Central memory CD8-positive, alpha-beta T cell (primary cell): Measurements from ENCODE around the gene PCDH15.

Experiments used
- ATAC-seq: fragments of 150-1000 bp; cut with Tn5 transposase; replicated peaks from 2 replicates; pipeline ENCODE4 v1.10.0; 2022; ENCODE audit warnings: mild to moderate bottlenecking, moderate FRiP score, moderate number of reproducible peaks; ENCODE audit not compliant: poor library complexity, severe bottlenecking; ENCODE audit errors: extremely low read depth
- DNase-seq, 2 donors: peaks; one replicate each; pipeline ENCODE4 v3.0.0; 2021; ENCODE audit warnings: low spot score in 2 of 2
- H3K27ac Mint-ChIP-seq: one replicate; pipeline ENCODE4 v1.8.0; 2022; ENCODE audit warnings: low read depth, mild to moderate bottlenecking, moderate library complexity, mixed read lengths
- H3K27me3 Mint-ChIP-seq: one replicate; pipeline ENCODE4 v1.8.0; 2022; ENCODE audit warnings: mixed read lengths
- H3K36me3 Mint-ChIP-seq: one replicate; pipeline ENCODE4 v1.8.0; 2022; ENCODE audit warnings: mild to moderate bottlenecking, moderate library complexity, mixed read lengths; ENCODE audit not compliant: insufficient read depth
- H3K4me1 Mint-ChIP-seq: one replicate; pipeline ENCODE4 v1.8.0; 2022; ENCODE audit warnings: mixed read lengths
- H3K4me3 Mint-ChIP-seq: one replicate; pipeline ENCODE4 v1.8.0; 2022; ENCODE audit warnings: mild to moderate bottlenecking, moderate library complexity, mixed read lengths
- H3K9me3 Mint-ChIP-seq: one replicate; pipeline ENCODE4 v1.8.0; 2022; ENCODE audit warnings: mixed read lengths

PCDH15 gene

DNA sequence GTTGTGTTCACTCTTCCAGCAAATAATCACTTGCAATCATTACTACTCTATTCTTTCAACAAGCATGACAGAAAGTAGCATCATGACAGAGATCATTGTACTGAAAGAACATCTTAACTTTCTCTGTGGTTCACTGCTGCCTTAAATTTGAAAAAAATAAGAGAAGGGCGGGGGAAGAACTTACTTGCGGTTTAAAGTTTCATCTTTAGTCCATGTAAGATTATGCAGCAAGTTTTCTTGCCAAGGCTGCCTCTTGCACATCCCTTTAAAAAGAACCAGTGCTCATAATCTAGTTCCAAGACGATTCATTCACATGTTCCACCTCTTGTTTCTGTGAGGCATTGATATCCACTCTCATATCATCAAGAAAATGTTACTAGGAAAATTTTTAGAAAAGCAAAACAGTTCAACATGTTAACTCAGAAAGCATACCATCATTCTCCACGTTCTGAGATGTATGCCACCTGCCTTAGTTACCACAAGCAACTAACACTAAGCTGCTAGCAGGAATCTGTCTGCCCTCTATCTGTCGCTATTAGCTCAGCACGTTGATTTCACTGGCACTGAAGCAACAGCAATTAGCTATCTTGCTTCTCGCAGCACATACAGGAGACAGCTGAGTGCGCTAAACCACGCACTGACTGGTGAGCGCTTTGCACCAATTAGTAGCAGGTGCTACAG lies at the start of gene PCDH15:
Gene PCDH15, minus strand, starts transcription at position 491 of the 681 bp plus-strand sequence. CDS start 136,969 bp downstream, outside the sequence.
- Mint-ChIP-seq H3K36me3 (no peaks in the 10 kb centered on the region), H3K27ac (no peak within 1 kb of the TSS), H3K4me3 (no peak within 1 kb of the TSS), H3K27me3 (no peaks in the 10 kb centered on the region), H3K4me1 (no peaks in the 10 kb centered on the region), H3K9me3 (peaks cover 19% of the 10 kb centered on the region)
- ATAC-seq (no peak), DNase-seq (no peak)

DNA sequence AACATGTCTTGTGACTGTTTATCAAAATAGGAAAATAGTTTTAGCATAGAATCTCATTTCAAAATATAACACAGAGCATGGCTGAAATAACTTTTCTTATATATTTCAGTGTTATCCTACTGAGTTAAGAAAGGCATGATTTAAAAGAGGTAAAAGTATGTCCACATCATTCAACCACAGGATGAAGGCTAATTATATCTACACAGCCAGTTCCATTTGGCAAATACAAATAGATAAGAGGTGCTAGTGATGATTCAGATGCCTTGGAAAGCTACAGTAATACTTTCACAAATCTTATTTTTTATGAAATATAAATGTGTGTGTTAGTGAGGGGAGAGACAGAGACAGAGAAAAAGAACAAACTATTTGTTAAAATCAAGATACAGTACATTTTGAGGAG lies 42.9 kb upstream of the PCDH15 start:
- ATAC-seq, result no peak
- Mint-ChIP-seq H3K9me3 (peaks cover 12% of the 10 kb centered on the region), H3K4me1 (no peaks in the 10 kb centered on the region), H3K4me3 (no peak overlapping the region), H3K27me3 (no peaks in the 10 kb centered on the region), H3K27ac (no peak overlapping the region), H3K36me3 (no peaks in the 10 kb centered on the region)
- no peak for DNase-seq

DNA sequence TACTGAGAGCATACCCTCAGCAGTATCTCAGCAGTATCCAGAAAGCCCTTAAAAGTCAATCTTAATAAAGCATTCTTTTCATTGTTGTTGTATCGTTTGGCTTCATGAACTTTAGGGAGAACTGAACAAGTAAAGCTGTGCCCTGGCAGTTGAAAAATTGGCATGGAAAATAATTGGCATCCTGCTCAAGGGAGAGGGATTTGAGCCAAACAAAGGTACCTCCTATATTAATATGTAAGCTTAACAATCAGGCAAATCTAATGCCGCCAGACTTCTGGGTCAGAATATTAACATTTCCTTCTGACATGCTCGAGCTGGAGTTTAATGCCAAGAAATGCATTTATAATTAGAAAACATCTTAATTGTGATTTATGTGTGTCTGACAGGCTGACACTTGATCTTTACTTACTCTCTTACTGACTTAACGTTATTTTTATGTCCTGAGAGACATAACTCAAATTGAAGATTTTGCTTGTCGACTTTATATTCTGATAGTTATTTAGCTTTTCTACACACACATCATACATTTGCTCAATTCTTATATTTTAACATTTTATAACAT lies 42.1 kb upstream of the PCDH15 start:
- Mint-ChIP-seq H3K4me3 (no peak overlapping the region), H3K9me3 (peaks cover 12% of the 10 kb centered on the region), H3K27ac (no peak overlapping the region), H3K27me3 (no peaks in the 10 kb centered on the region), H3K36me3 (no peaks in the 10 kb centered on the region), H3K4me1 (no peaks in the 10 kb centered on the region)
- no peak for ATAC-seq
- no peak for DNase-seq

DNA sequence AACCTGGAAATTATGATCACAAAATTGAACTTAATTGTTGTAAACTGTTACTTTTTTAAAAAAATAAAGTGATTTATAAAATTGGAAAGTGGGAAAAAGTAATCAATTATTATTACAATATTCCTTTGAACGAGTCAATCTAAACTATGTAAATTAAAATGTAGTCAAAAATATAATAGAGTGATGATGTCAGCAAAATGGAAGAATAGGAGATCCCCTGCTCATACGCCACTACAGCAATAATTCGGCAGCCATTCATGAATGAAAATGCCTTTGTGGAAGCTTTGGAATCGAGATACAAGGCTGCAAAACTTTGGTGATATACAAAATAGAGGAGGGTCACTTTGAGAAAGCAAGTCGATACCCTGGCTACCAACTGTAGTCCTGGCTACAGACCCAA lies 36.4 kb upstream of the PCDH15 start:
- ATAC-seq (no peak), DNase-seq (no peak)
- Mint-ChIP-seq H3K27me3 (no peaks in the 10 kb centered on the region), H3K4me3 (no peak overlapping the region), H3K4me1 (no peaks in the 10 kb centered on the region), H3K27ac (no peak overlapping the region), H3K36me3 (no peaks in the 10 kb centered on the region), H3K9me3 (peaks cover 18% of the 10 kb centered on the region)

DNA sequence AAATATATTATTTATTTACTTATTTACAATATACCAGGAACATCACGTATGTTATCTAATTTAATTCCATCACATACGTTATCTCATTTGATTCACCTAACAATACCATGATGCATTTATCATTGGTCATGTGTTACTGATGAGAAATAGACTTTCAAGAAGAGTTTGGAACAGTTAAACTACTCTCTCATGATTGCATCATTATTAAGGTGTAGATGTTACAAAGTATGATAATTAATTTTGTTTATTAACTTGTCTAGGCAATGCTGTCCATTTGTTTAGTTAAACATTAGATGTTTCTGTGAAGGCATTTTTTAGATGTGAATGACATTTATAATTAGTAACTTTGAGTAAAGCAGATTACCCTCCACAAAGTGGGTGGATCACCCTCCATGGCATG lies 32.0 kb upstream of the PCDH15 start:
- peaks cover 6% of the 10 kb centered on the region for H3K9me3 Mint-ChIP-seq
- ATAC-seq (no peak), DNase-seq (no peak)
- H3K36me3 Mint-ChIP-seq, result no peaks in the 10 kb centered on the region
- H3K27me3 Mint-ChIP-seq, result no peaks in the 10 kb centered on the region
- H3K27ac Mint-ChIP-seq, result no peak overlapping the region
- no peaks in the 10 kb centered on the region for H3K4me1 Mint-ChIP-seq
- no peak overlapping the region for H3K4me3 Mint-ChIP-seq

DNA sequence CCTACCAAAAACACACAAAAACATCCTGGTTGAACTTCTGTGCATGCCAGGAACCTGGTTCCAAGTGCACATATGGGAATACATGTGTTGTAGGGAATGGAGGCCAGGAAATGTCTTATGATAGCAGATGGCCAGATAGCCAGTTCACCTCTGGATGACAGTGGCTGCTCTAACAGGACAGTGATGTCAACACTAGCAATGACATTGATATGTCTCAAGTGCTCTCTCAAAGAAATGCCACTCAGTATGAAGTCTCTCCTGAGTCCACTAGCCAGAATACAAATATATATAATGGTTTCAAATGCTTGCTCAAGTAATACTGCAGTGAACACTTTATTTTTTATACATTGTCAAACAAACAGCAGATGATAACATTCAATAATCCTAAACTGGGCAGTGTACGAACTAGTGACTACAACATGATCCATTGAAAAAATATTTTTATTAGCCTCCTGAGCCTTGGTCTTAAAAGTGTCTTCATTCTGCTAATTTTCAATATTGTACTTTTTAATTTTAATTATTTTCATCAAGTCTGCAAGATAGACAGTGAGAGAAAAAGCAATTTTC lies 26.0 kb upstream of the PCDH15 start:
- no peak overlapping the region for H3K27ac Mint-ChIP-seq
- H3K36me3 Mint-ChIP-seq, result no peaks in the 10 kb centered on the region
- ATAC-seq, result no peak
- H3K9me3 Mint-ChIP-seq, result peaks cover 4% of the 10 kb centered on the region
- H3K4me1 Mint-ChIP-seq, result no peaks in the 10 kb centered on the region
- no peak overlapping the region for H3K4me3 Mint-ChIP-seq
- DNase-seq, result no peak
- no peaks in the 10 kb centered on the region for H3K27me3 Mint-ChIP-seq

DNA sequence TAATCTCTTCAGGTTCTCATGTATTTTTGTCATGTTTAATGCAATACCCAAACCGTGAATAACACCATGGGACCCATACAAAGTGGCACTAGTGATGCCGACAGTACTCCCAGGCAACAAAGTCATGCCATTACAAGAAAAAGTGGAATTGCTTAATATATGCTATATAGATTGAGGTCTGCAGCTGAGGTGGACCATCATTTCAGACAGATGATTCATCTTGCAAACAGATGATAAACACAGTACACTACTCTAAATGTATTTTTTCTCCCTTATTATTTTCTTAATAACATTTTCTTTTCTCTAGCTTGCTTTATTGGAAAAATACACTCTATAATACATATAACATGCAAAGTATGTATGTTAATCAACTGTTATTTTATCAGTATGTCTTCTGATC lies 14.6 kb upstream of the PCDH15 start:
- H3K4me3 Mint-ChIP-seq, result no peak overlapping the region
- no peaks in the 10 kb centered on the region for H3K4me1 Mint-ChIP-seq
- ATAC-seq (no peak), DNase-seq (no peak)
- H3K27ac Mint-ChIP-seq, result no peak overlapping the region
- no peaks in the 10 kb centered on the region for H3K27me3 Mint-ChIP-seq
- peaks cover 18% of the 10 kb centered on the region for H3K9me3 Mint-ChIP-seq
- no peaks in the 10 kb centered on the region for H3K36me3 Mint-ChIP-seq

DNA sequence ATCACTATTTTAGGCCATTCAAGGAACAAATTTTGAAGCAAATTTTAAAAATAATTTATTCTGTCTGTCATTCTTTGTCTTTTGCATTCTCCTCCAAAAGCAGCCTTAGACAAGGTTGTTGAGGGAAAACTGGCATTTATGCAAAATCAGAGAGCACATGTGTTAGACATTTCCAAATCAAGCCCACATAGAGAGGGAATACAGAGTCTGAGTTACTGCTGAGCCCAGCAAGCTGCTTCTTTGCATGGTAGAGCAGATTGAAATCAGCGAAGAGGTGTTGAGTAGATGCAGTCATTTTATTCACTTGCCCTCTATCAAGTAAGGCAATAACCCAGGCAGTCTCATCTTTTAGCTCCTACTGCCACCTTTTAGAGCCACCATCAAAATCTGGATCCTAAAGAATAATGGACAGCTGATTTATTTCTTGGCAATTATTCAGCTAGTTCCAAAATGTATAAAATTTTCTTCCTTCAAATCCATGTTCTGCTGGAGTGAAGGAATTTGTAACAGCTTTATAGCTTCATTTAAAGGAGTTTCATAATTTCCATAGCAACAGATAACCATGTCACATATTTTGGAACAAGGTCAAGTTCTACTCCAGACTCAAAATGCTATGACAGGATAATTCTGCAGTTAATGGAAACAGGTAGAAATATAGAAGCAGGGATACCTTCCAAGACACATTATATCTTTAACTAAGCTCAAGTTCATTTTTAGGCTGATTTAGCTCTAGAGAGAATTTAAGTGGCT lies 7.3 kb upstream of the PCDH15 start:
- Mint-ChIP-seq H3K27ac (no peak overlapping the region), H3K9me3 (peaks cover 9% of the 10 kb centered on the region), H3K27me3 (no peaks in the 10 kb centered on the region), H3K4me1 (no peaks in the 10 kb centered on the region), H3K4me3 (no peak overlapping the region), H3K36me3 (no peaks in the 10 kb centered on the region)
- ATAC-seq, result no peak
- no peak for DNase-seq

DNA sequence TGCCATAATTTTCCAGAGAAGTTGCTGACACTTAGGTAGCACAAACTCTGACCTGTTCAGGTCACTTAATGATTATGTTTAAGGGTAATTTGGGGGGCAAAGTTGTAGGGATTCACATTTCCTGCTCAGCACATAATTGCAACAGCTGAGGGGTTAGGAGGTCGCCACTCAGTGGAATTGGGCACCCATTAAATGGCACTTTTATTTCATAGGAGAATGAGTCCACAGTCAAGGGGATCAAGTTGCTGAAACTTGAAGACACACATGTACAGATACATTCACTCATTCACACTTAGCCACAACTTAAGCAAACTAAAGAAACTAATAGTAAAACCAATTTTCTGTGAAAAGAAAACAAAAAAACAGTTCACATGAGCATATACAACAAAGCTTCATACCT lies 1.5 kb downstream of the PCDH15 start:
- no peak for DNase-seq

DNA sequence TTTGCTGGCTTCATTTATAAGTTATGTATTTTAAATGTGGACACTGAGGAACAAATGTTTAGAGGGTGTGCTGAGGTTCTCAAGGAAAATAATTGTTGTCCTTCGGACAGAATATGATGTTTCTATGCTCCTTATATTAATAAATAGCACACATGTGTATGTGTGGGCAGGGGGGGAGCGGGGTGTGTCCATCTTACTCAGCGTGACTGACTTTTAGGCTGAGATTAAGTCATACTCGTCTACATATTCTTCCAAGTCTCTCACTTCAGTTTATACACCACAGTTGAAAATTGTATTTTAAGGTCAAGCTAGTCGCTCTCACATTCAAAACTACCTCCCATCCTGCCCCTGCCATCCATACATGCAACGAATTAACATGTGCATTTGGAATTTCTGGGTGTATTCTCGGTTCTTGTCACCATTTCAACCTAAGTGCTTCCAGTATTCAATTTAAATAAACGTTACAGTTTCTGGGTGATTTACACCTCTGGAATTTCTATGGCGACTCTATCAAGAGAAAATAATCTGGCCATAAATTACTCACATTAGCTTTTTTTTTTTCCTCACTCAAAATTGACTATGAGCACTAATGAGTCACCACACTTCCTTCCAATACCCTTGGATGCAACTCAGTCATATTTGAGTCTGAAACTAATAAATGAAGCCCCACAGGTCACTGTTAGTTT lies 3.3 kb downstream of the PCDH15 start:
- Mint-ChIP-seq H3K27me3 (no peaks in the 10 kb centered on the region), H3K9me3 (peaks cover 11% of the 10 kb centered on the region), H3K27ac (no peak overlapping the region), H3K4me1 (no peaks in the 10 kb centered on the region), H3K4me3 (no peak overlapping the region), H3K36me3 (no peaks in the 10 kb centered on the region)
- ATAC-seq (no peak), DNase-seq (no peak)

More for the DNA sequence above, 1.5 kb downstream of the PCDH15 start:
- no peak overlapping the region for H3K27ac Mint-ChIP-seq
- ATAC-seq, result no peak
- H3K36me3 Mint-ChIP-seq, result no peaks in the 10 kb centered on the region
- no peaks in the 10 kb centered on the region for H3K27me3 Mint-ChIP-seq
- H3K4me1 Mint-ChIP-seq, result no peaks in the 10 kb centered on the region
- peaks cover 19% of the 10 kb centered on the region for H3K9me3 Mint-ChIP-seq
- no peak overlapping the region for H3K4me3 Mint-ChIP-seq

DNA sequence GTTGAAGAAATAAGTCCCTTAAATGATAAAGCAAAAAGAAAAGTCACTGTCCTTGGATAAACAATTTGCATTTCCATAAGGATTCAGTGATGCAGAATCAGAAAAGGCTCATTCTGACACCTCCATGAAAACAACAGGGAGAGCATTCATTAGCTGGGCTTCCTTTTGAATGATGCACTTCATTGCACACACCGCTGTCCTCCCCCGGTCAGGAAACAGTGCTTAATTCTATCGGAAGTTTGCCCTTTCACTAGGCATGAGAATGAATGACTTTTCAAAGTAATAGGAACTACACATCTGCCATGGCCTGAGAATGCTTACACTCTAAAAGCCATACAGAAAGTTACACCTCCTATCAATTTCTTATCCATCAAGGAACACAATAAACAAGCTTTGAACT lies 4.2 kb downstream of the PCDH15 start:
- Mint-ChIP-seq H3K27ac (no peak overlapping the region), H3K36me3 (no peaks in the 10 kb centered on the region), H3K4me3 (no peak overlapping the region), H3K27me3 (no peaks in the 10 kb centered on the region), H3K4me1 (no peaks in the 10 kb centered on the region), H3K9me3 (peaks cover 11% of the 10 kb centered on the region)
- DNase-seq, result no peak
- ATAC-seq, result no peak

DNA sequence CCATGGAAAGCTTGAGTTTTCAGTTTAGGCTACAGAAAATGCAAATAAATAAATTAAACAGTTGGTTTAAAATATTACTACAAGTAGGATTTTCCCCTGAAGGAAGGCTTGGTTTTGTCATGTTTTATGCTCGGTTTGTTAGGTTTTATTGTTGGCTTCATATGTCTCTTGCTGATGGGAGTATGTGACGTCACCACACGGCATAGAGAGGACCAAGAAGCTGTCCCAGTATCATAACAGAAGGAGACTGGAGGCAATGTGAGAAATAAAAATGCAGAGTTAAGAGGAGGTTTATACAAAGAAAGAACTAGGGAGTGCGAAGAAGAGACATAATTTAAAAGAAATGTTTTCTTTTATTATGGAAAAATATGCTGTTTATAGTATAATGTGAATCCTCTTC lies 24.4 kb downstream of the PCDH15 start:
- Mint-ChIP-seq H3K27ac (no peak overlapping the region), H3K4me3 (no peak overlapping the region), H3K9me3 (peaks cover 22% of the 10 kb centered on the region), H3K36me3 (no peaks in the 10 kb centered on the region), H3K27me3 (no peaks in the 10 kb centered on the region), H3K4me1 (no peaks in the 10 kb centered on the region)
- DNase-seq (no peak), ATAC-seq (no peak)
